A172 (cell line): ENCODE results near the gene RNF213. TPM values are rescaled to one million over a fixed set of nuclear protein-coding genes. Genes with fewer than 3 reads are reported as not detected.

Source experiments
- total RNA-seq: library from RNA; depleted of rRNA; stranded (reverse); fragments of >200 nt; shearing (Covaris generic); gene quantifications from 2 replicates; pipeline ENCODE4 v1.2.3, GENCODE V29; 2014; rRNA removed

Gene RNF213
- total RNA-seq, 1 experiment from 2014 or later = 66.2 TPM

Other genes with a start within 250 kb of the RNF213 start
- 29.8 and 31.7 TPM in 2 replicates for gene TBC1D16, start 225.0 kb upstream of the RNF213 start, total RNA-seq
- gene CCDC40, start 224.2 kb upstream of the RNF213 start, total RNA-seq = 0.59 and 1.1 TPM in 2 replicates
- 81.7 and 84.8 TPM in 2 replicates for gene GAA, start 159.3 kb upstream of the RNF213 start, total RNA-seq
- 157 and 184 TPM in 2 replicates for gene EIF4A3, start 113.7 kb upstream of the RNF213 start, total RNA-seq
- 0.52 and 6.4 TPM in 2 replicates for gene CARD14, start 90.8 kb upstream of the RNF213 start, total RNA-seq
- gene SGSH, start 40.5 kb upstream of the RNF213 start, total RNA-seq = 13.9 and 16.5 TPM in 2 replicates
- gene SLC26A11, start 40.4 kb upstream of the RNF213 start, total RNA-seq = 6.4 and 6.9 TPM in 2 replicates
- gene ENDOV, start 154.3 kb downstream of the RNF213 start, total RNA-seq = 19.9 and 60.1 TPM in 2 replicates
- gene NPTX1, start 215.8 kb downstream of the RNF213 start, total RNA-seq = 0.46 and 0.53 TPM in 2 replicates